Stimulated activated CD8-positive, alpha-beta memory T cell treated with anti-CD3 and anti-CD28 coated beads, Interleukin-4, amount 100 ng/mL, for 24 hours (primary cell): Measurements from ENCODE around the gene C17orf113.
"Not testable (repeated sequence)": the region's sequence is repeated elsewhere in the genome, so short reads cannot be mapped to it uniquely, and the experiment has no call there.

Source experiments
- DNase-seq: peaks from one replicate; pipeline ENCODE4 v3.0.0-alpha.2; 2020; ENCODE audit warnings: low read depth

Gene C17orf113

DNA sequence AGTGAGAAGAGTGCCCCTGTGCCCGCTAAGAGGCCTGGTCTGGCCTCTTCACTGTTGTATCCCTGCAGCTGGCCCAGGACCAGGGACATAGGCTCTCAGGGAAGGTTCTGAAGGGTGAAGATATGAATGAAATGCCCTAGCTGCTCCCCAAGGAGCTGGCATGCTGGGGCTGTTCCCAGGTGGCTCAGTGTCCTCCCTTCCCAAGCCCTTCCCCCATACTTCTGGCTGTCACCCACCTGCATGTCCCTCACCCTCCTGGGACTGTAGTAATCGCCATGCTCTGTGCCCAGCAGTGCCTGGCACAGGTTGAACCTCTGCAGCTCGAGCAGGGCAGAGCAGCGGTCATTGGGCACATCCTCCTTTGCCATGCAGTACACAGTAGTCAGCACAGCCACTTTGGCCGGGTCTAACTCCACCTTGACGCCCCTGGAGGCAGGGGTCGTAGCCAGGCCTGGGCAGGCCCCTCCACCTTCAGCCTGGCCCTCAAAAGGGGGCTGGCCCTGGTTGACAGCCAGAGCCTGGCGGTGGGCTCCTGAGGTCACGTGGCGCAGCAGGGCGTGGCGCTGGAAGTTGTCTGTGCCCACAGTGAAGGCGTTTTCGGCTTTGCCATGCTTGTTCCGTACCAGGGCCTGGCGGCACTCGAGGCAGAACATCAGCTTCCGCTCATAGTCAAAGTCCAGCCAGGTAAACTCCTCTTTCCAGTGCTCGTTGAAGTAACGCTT is 7.6 kb downstream of the C17orf113 start:
- DNase-seq: no peak

DNA sequence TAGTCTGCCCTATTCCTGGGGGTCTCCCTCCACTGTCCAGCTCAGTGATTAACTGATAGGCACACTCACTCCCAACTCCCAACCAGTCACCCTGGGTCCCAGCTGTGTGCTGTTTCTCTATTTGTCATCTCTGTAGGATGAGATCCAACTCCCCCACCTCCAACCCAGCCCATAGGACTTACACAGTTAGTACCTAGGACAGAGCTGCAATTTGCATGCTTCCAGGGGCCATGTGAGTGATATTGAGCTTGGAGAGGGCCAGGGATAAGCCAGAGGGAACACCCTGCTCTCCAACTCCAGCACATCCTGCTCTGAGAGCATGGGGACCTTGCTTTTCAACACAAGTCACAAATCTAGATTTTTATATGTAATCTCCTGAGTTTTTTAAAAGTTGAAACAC is 8.8 kb downstream of the C17orf113 start:
- no peak for DNase-seq

DNA sequence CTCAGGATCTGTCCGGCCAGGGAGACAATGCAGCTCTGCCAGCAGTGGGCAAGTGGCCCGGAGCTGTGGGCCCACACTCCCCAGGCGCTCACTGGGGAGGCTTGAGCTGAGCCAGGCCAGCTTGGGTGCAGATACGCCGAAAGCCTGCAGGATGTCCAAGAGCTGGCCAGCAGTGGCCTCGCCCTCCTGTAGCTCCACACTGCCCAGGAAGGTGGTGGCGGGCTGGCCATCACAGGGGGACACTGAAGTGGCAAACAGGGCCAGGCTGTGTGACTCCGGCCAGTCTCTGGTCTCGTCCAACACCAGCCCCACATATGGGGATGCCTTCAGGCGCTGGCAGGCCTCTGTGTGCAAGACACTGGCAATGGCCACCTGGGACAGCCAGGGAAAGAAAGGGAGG is 9.6 kb downstream of the C17orf113 start:
- no peak for DNase-seq

GRCh38 chr17:42039794-42040763 is 10.3 kb downstream of the C17orf113 start:
- DNase-seq: no peak

- no peak for DNase-seq
These were observed 12.0 kb downstream of the C17orf113 start for GRCh38 chr17:42038221-42038973.

- DNase-seq: no peak
These were observed 16.3 kb downstream of the C17orf113 start for GRCh38 chr17:42034059-42034458.

DNA sequence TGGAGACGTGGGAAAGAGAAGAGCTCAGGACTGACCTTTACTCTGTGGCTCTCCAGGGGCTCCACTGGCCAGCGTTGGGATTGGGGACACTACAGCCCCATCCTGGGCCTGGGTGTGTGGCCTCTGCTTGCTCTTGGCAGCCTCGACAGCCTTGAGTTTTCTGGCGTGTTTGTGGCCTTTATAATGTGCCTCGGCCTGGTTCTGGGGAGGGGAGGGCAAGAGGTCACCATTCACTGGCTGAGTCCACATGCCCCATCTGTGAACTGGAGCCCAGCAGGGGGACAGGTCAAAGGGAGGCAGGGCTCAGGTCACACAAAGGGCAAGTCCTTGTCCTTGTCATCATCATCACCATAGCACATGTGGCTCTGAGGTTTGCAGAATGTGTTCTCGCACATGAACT is 18.8 kb downstream of the C17orf113 start:
- DNase-seq: no peak

GRCh38 chr17:42028791-42029127 is 21.6 kb downstream of the C17orf113 start:
- no peak for DNase-seq

DNA sequence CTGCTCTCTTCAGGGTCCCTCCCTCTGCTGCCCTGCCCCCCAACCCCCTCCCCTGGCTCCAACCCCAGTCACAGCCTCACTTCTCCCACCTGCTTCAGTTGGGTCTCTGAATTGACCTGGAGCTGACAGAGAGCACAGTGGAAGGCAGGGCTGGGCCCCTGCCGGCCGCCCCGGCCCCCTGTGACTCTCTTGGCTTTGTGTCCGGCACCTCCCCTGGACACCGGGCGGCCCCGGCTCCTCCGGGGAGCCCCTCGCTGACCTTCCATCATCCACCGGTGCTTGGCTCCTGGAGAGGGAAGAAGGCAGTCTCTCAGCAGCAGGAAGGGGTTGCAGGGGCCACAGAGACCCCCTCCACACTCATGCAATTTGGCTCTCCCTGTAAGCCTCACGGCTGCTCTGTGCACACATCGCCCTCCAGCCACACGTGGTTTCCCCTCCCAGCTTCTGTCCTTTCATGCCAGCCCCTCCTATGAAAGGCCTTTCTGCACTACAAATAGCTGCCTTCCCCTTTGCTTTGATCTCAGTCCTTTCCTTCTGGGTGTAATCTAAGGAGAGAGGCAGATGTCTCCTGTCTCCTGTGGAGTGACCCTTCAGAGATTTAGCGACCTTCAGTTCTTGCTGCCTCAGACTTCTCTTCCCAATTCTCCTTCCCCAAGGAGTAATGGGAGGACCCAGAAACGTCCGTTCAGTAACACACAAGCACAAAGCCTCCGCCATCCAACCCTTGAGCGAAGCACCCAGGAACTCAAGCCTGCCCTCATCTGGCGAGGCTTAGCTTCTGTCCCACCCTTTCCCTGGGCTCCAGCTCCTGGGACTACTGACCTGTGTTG is 22.2 kb downstream of the C17orf113 start:
- no peak for DNase-seq

DNA sequence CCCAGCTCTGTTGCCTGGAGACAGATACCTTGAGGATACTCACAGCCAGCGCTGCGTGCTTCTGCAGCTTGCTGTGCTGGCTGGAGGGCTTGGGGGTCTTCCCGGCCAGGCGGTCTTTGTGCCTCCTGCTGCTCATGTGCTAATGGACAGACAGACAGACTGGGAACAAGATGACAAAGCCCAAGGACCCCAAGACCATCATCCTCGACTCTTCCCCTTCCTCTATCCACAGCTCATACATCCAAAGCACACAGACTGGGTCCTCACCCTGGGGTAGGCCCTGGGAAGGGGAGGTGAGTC is 22.9 kb downstream of the C17orf113 start:
- no peak for DNase-seq

DNA sequence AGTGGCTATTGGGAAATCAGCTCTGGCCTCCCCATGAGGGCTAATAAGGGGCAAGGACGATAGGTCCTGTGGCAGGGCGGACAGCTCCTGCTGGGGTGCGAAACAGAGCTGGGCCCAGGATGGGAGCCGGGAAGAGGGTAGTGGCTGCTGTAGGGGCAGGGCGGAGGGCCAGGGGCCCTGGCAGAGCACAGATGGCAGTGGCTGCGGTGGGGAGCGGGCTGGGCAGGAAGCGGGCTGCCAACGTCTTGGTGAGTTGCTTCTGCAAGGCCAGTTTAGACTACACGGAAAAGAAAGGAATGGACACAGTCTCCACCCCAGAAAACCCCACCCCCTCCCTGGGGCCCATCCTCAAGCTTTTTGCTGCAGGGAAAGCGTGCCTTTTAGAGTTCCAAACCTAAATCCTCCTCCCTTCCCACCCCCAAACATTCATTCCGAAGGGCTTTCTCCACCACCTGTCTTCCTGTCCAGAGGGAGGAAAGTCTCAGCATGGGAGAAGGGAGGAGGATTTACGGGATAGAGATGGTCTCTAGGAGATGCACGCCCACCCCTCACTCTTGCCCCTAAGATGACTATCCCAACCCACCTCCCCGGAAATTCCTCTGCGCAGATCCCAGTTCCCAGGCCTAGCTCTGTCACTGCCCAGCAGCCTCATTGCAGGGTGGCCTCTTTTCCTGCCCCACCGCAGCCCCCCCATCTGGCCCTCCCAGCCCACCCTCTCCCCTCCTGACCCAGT is 23.4 kb downstream of the C17orf113 start:
- DNase-seq: no peak

DNA sequence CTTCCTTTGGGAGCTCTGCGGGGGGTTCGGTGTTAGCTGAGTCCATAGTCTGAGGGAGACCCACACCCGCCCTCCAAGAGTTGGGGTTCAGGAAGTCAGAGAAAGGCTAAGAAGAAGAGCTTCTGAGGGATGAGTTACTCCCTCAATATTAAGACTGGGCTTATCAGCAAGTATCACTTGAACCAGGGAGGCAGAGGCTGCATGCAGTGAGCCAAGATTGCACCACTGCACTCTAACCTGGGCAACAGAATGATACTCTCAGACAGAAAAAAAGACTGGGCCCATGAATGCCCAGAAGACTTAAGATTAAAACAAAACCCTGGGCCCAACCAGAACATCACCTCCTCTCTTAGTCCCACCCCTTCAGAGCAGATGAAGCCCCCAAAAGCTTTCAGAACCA is 24.5 kb downstream of the C17orf113 start:
- no peak for DNase-seq

DNA sequence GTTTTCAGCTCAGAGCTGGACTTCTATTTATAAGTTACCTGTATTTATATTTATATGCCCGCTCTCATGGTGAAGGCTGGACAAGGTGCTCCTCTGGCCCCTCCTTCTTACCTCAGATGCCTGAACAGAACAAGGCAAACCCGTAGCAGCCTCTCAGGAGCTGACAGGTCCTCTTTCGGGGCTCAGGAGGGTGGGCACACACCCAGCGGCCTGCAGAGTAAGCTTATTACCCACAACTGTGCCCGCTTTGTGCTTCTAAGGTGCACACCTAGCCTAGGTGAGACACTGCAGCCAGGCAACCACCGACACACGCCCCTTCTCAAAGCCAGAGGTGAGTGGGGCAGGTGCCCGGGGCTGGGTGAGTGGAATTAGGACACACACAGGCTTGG is 25.2 kb downstream of the C17orf113 start:
- no peak for DNase-seq

- no peak for DNase-seq
These were observed 26.7 kb downstream of the C17orf113 start for GRCh38 chr17:42023524-42024349.

DNA sequence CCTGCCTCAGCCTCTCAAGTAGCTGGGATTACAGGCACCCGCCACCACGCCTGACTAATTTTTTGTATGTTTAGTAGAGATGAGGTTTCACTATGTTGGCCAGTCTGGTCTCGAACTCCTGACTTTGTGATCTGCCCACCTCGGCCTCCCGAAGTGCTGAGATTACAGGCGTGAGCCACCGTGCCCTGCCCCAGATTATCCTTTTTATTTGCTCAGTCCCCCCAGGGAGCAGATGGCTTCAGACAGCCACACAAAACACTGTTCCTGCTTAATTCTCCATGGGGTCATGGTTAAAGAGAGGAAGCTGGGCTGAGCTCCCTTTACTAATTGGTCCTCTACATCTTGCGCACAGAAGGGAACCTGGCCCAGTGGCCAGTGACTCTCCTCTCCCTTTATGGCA is 29.6 kb downstream of the C17orf113 start:
- not testable (repeated sequence) for DNase-seq

GRCh38 chr17:42019509-42020404 is 30.6 kb downstream of the C17orf113 start, which contains the start of gene NKIRAS2:
TSS of gene NKIRAS2 (plus strand) at chr17:42020090. CDS start at chr17:42021578, 1,488 bp downstream.
- DNase-seq: peak; percentile 93

DNA sequence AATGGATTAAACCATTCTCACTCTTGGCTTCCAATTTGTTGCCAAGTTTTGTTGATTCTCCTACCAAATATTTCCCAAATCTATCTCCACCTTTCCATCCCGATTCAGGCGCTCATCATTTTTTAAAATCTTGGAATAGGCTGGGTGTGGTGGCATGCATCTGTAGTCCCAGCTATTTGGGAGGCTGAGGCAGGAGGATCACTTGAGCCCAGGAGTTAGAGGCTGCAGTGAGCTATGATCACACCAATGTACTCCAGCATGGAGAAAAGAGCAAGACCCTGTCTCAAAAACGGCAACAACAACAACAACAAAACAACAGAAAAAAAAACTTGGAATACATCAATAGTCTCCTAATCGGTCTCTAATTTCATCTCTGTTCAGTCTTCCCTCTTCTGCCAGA is 31.4 kb downstream of the C17orf113 start:
- DNase-seq: no peak

- DNase-seq: no peak
These were observed 32.1 kb downstream of the C17orf113 start for GRCh38 chr17:42018339-42018738.

- DNase-seq: no peak
These were observed 32.6 kb downstream of the C17orf113 start for GRCh38 chr17:42017866-42018200.
